HG03064 (cell line): ENCODE measurements around the gene RECK.
A peak's percentile ranks its signal among the peaks of the same experiment; 100 is the strongest.
"Not testable (repeated sequence)": the region's sequence is repeated elsewhere in the genome, so short reads cannot be mapped to it uniquely, and the experiment has no call there.

ENCODE experiments used
- ATAC-seq: cut with Tn5 transposase; IDR thresholded peaks from one replicate; pipeline ENCODE4 v1.9.1; 2021; ENCODE audit warnings: low read depth; ENCODE audit not compliant: unreplicated experiment

RECK gene

DNA sequence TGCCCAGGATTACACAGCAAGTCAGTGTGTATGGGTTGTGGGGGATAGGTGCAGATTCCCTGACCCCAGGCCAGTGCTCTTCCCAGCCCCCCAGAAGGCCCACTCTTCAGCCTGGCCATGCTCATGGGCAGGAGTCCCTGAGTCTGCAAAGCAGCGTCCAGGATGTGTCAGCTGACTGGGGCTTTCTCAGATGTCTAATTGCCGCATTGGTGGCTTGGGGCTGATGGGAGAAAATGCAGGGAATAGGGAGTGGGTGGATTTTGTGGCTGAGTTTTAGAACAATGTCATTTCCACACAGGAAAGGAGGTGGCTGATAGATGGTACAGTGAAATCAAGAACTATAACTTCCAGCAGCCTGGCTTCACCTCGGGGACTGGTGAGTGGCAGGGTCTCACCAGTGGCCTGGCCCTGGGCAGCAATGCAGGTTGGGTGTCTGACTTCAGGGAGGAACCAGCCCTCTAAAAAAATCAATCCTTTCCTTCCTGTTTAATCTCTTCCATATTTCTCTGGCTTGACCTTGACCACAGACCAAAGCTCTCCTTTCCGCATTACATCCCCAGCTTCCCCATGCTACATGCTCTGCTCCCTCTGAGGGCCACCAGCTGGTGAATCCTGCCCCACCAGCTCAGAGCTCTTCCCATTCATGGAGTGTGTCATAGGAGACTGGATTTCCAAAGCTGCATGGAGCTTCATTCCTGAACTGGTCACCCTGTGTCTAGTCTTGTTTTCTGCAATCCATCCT, 114.0 kb downstream of the RECK start:
- no peak for ATAC-seq

DNA sequence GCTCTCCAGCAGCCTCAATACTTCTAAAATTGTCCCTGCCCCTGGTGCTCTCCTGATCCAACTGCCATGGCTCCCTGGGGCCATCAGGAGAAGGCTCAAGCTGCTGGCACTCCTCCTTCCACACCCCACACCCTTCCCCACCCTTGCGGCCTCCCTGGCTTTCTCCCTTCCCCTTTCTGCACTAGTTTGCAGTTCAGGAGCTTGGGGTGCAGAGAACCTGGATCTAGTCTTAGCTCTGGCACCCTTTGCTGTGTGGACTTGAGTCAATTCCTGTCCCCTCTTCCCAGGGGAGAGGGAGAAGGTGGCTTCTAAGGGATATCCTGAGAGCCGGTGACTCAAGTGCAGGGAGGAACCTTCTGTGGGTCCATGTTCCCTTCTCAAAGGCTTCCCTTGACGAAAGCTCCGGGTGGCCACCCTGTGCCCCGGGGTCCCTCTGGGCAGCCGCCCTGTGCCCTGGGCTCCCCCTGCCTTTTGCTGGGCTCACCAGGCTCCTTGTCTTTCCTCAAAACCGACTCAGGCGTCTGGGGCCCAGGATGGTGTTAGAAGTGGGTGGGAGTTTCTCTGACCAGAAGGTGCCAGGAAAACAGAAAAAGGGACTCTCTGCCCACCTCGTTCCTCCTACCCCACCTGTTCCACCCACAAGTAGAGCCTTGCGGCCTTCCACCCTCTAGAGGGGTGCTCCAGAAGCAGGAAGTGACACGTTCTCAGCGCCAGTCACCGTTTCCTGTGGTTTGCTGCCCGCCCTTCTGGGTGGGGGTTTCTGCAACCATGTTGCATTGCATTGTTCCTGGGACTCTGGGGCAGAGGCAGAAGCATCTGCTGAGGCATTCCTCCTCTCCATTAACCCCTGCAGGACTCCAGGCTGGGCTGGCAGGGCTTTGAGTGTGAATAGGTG, 114.8 kb downstream of the RECK start:
- ATAC-seq = no peak

DNA sequence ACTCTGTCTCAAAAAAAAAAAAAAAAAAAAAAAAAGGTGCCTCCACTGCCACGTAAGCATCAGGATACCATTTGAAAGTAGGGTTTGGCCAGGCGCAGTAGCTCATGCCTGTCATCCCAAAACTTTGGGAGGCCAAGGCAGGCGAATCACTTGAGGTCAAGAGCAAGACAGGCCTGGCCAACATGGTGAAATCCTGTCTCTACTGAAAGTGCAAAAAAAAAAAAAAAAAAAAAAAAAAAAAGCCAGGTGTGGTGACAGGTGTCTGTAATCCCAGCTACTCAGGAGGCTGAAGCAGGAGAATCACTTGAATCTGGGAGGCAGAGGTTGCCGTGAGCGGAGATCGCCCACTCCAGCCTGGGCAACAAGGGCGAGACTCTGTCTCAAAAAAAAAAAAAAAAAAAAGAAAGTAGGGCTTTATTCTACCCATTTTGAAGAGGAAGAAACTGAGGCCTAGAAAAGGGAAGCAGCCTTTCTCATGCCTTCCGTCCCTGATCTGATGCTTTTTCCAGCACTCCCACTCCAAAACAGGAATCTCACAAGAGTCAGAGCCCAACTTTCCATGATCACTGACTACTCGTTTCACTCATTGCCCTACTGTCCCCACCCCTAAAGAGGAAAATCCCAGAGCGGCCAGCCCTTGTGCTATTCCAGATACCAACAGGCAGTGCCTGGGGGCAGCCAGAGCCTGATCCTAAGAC, 116.2 kb downstream of the RECK start:
- ATAC-seq = no peak

DNA sequence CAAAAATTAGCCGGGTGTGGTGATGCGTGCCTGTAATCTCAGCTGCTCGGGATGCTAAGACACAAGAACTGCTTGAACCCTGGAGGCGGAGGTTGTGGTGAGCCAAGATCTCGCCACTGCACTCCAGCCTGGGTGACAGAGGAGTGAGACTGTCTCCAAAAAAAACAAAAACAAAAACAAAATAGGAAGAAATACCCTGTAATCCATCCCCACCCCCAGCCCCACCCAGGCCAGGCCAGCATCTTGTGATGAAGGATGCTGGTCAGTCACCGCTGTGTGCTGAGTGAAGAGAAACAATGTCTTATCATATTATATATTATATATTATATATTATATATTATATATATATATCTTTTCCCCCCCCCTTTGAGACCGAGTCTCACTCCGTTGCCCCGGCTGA, 117.0 kb downstream of the RECK start:
- ATAC-seq = no peak

DNA sequence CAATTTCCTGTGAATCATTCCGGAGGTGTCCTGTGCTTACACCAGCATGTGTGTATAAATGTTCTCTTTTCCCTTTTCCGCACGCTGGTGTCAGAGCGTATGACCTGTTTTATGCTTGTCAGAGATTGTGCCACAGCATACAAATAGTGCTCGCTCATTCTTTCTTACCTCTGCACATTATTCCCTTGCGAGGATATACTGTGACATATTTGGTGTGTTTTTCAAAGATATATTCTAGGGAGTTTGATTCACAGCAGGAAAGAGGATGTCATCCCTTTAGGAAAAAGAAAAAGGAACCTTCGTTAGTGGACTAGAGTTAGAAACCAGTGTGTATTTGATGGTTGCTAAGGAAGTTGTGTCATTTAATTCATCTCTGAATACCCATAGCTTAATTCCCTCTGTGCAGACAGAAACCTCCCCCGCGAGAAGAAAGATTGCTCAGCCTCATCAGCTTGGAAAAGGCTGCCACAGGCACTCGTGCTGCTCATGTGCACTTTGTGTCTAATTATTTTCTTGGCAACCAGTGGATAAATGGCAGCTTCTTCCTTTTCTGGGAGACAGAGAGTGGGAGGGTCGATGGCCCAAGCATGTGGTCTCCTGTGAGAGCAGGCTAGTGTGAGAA, 117.7 kb downstream of the RECK start:
- no peak for ATAC-seq

DNA sequence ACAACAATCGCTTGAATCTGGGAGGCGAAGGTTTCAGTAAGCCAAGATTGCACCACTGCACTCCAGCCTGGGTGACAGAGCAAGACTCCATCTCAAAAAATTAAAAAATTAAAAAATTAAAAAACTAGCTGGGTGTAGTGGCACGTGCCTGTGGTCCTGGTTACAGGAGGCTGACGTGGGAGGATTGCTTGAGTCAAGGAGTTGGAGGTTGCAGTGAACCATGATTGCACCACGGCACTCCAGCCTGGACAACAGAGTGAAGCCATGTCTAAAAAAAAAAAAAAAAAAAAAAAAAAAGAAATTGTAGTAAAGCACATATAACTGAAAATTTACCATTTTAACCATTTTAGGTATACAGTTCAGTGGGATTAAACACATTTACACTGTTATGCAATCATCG, 119.4 kb downstream of the RECK start:
- ATAC-seq = no peak

DNA sequence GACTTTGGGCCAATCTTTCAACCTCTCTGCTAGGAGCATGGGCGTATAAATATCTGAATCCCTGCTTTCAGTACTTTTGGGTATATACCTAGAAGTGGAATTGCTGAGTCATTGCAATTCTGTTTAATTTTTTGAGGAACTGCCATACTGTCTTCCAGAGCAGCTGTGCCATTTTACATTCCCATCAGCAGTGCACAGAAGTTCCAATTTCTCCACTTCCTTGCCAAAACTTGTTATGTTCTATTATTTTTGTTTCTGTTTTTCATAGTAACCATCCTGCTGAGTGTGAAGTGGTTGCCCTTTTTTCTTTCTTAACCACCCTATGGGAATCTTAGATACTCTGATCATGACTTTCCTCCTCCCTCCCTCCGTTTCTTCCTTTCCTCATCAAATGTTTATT, 121.4 kb downstream of the RECK start:
- no peak for ATAC-seq

DNA sequence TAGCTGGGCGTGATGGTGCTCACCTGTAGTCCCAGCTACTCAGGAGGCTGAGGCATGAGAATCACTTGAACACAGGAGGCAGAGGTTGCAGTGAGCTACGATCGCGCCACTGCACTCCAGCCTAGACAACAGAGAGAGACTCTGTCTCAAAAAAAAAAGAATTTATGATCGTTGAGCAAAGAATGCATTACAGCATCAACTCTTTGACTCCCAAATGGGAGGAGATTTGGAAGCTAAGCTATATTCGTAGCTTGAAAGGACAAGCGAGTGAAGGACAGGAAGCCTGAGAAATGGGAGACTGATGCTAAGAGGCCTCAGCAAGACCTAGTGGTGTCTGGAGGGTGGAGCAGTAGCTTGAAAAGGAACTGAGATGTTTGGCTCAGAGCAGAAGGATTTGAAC, 122.2 kb downstream of the RECK start:
- no peak for ATAC-seq

DNA sequence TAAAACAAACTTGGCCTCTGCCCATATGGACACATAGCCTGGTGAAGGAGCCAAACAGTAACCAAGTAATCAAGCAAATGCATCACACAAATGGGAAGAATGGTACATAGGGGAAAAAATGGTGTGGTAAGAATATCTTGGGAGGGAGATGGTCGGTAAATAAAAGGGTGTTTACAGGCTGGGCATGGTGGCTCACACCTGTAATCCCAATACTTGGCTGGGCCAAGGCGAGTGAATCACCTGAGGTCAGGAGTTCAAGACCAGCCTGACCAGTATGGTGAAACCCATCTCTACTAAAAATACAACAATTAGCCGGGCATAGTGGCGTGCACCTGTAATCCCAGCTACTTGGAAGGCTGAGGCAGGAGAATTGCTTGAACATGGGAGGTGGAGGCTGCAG, 122.8 kb downstream of the RECK start:
- ATAC-seq = not testable (repeated sequence)

DNA sequence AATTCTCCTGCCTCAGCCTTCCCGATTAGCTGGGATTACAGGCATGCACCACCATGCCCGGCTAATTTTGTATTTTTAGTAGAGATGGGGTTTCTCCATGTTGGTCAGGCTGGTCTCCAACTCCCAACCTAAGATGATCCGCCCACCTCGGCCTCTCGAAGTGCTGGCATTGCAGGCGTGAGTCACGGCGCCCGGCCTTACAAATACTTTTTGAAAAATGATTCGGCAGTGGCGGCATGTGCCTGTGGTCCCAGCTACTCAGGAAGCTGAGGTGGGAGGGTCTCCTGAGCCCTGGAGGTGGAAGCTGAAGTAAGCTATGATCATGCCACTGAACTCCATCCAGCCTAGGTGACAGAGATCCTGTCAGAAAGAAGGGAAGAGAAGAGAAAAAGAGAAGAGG, 123.4 kb downstream of the RECK start:
- ATAC-seq = not testable (repeated sequence)

DNA sequence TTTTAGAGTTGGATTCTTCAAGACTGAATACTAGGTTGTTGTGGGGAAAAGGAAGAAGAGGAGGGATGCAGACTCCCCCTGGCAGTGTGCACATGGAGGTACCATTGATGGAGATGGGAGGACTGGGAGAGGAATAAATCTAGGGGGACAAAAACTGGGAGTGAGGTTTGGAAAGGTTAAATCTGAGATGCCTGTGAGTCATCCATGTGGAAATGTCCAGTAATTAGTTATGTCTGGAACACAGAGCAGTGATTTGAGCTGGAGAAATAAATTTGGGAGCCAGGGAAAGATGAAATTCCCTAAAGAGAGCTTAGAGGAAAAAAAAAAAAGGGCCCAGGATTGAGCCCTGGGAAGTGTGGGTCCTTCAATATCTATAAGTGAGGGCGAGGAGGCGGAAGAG, 124.5 kb downstream of the RECK start:
- ATAC-seq = no peak

DNA sequence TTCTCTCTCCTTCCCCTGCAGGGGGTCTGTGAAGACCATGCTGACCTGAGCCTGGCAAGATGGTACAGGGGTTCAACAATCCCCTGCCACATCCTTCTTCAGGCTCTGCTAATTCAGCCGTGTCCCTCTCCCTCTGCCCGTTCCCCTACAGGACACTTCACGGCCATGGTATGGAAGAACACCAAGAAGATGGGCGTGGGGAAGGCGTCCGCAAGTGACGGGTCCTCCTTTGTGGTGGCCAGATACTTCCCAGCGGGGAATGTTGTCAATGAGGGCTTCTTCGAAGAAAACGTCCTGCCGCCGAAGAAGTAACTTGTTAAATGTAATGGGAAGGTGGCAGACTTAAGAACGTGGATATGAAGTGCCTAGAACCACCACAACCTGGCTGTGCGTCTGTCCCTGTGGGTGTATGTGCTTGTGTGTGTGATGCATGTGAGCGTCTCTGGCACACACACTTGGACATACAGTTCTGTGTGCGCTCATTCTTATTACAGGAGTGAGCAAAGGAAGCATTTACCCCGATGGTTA, 125.6 kb downstream of the RECK start:
- no peak for ATAC-seq

DNA sequence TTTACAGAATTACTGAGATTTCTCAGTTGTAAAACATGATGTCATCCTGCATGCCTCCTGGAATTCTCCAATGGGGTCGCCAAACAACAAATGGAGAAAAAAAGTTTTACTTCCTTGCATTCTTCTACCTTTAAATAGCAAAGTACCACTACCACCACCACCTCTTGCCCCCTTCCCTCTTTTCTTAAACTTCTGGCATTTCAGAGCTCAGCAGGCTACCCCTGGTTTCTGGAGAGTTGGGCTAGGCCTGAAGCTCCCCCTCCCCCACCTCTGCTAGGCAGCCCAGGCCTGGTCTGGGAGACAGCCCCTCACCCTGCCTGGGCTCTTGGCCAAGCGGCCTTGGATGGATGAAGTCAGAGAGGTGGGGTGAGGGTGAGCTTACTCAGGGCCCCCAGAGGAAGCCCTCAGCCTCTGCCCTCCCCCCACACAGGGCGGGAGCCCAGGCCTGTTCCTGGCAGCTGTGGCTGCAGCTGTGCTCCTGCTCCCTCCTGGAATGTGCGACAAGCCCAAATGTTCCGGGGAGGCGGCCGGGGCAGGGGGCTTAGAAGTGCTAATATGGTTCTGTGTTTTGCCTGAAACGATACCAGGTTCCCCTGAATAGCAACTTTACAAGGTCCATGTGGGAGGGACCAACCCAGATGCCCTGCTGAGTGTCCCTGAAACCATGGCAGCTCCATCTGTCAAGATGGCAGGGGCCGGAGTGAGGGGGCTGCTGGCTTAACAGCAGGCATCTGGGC, 126.5 kb downstream of the RECK start:
- ATAC-seq = no peak

DNA sequence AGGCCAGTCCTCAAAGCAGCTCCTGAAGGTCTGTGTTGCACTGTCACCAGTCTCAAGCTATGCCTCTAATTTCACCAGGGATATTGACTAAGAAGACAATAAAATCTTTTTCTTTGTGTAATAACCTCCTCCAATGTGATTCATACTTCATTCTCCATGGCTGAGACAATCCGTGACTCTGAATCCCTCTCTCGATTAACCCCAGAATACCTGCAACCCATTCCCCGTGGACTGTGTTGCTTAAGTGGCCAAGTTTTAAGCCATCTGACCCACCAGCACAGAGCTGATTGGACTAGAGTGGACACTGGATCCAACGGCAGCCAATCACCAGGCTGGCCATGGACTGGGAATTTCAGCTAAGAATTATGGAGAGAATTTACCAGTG, 127.1 kb downstream of the RECK start:
- no peak for ATAC-seq

DNA sequence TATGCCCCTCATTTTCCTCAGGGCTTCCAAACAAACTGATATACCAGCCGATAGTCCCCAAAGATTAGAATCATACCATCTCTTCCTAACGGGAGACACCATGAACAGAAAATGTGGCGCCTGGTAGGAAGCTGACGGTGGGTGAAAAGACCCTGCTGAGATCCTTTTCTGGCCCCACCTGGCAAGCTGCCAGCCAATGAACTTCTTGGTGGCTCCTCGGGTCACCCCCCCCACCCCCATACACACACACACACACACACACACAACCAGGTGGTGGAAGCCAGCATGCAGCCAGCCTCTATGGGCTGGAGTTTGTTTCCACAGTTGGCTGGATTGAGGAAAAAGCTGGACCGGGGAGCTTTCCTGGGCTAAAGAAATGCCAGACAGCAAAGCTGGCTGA, 127.7 kb downstream of the RECK start:
- ATAC-seq = no peak

DNA sequence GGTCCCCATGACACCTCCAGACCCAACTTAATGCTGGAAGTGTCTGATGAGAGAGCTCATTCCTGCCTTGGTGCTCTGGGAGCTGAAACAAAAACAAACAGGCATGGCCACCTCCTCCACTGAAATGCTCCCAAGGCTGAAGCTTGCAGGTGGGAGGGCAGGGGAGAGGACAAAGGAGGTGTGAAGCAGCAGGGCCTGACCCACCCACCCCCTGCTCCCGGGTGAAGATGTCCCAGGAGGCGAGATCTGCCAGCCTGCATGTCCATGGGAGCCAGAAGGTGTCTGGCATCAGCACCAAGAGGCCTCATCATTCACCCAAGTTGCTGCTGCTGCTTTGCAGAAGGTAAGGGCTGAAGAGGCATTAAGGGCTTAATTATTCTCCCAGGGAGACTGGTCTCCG, 128.3 kb downstream of the RECK start:
- no peak for ATAC-seq

DNA sequence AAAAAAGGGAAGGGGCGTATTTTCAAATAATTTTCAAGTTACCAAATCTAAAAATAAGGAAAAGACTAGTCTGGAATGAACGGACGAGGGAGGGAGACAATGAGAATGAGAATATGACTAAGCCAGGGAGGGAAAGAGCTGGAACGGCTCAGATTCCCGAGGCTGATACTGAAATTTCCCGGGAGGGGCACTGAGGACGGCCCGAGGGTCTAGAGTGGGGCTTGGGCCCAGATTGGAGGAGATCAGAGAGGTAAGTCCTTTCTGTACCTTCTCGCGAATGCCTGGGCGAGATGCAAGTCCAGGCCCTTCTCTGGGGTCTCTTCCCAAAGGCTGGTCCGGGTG, 129.1 kb downstream of the RECK start:
- ATAC-seq = no peak

DNA sequence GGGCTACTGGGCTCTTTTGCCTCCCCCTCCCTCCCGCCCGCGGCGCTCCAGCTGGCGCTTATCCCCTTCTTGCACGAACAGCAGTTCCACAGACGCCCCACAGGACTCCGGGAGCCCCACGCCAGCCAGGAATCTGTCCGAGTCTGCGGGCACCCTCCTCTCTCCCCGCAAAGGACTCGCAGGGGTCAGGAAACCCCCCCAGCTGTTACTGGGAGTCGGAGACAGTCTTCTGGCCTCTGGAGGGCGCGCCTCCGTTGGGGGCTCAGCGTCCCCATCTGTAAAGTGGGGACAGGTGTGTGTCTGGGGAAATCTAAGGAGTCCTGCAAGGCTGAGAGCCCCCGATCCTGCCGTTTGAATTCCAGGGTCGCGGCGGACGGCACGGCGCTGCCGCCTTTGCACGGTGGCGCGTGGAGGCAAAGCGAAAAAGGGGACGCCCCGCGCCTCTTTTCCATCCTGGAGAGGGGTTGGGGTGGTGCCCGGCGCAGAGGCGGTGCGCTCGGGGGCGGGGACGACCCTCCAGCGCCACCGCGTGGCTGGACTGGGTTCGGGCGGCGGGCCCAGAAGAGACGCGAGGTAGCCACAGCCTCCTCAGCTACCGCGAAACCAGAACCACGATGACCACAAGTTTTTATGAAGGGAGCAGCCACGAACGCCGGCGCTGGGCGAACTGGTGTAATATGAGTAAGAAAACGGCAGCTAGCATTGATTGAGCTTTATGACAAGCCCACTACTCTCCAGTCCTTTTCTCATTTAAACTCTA, 129.6 kb downstream of the RECK start:
- peak; percentile 78 for ATAC-seq

DNA sequence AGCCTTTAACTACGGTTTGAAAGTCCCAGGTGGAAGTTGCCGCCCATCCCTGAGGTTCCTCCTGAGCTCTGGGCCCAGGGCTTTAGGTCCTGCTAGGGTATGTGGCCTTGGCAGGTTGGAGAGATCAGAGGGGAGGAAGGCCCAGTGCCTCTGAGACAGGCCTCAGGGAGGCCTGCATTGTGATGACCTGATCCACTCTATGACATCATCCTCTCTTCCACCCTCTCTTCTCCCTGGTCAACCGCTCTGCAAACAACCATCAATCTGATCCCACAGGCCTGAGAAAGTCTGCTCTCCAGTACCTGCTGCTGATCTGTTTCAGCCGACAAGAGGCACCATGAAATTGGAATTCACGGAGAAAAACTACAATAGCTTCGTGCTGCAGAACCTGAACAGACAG, 132.5 kb downstream of the RECK start, which contains the start of gene CCIN:
Gene CCIN, plus strand, starts transcription at position 223 of the 400 bp plus-strand sequence. Its CDS starts 115 bp downstream, at position 338.
- no peak for ATAC-seq
